DND-41 (cell line): Measurements from ENCODE around the gene TRPV6.

Experiments
- ATAC-seq: fragments of 200-7000 bp; cut with Tn5 transposase; 3 replicates; pipeline ENCODE4 v1.9.1; 2021; ENCODE audit warnings: low read depth; ENCODE audit not compliant: insufficient read depth
- DNase-seq: peaks from one replicate; pipeline ENCODE4 v3.0.0-alpha.2; 2020
- H2AFZ ChIP-seq: 2 replicates; pipeline ENCODE4 v1.6.0; 2012; ENCODE audit warnings: low read depth, low read length
- H3K27ac ChIP-seq: 2 replicates; pipeline ENCODE4 v1.5.1; 2012; ENCODE audit warnings: low read length, inconsistent platforms
- H3K27me3 ChIP-seq: fragments of 200-600 bp; sonication (generic); 2 replicates; pipeline ENCODE4 v1.6.0; 2012; ENCODE audit warnings: low read length, mild to moderate bottlenecking, inconsistent platforms; ENCODE audit not compliant: insufficient read depth, poor library complexity
- H3K36me3 ChIP-seq: 2 replicates; pipeline ENCODE4 v1.5.1; 2012; ENCODE audit warnings: low read length, inconsistent platforms; ENCODE audit not compliant: insufficient read depth
- H3K4me1 ChIP-seq: 2 replicates; pipeline ENCODE4 v1.5.1; 2012; ENCODE audit warnings: mild to moderate bottlenecking, low read length; ENCODE audit not compliant: insufficient read depth
- H3K4me2 ChIP-seq: 2 replicates; pipeline ENCODE4 v1.6.0; 2012; ENCODE audit warnings: mild to moderate bottlenecking, moderate library complexity, low read length, inconsistent platforms; ENCODE audit not compliant: insufficient read depth
- H3K4me3 ChIP-seq, 2 experiments: fragments of 200-600 bp in 1 of 2; shearing (Covaris generic) in 1 of 2; 2 replicates each; pipeline ENCODE4 v1.5.1; 2012 to 2016; ENCODE audit warnings: inconsistent platforms in 2 of 2, low read length in 2 of 2, mild to moderate bottlenecking in 2 of 2, low read depth in 1 of 2, moderate library complexity in 1 of 2
- H3K79me2 ChIP-seq: 2 replicates; pipeline ENCODE4 v1.6.0; 2012; ENCODE audit warnings: low read length, inconsistent platforms; ENCODE audit not compliant: insufficient read depth
- H3K9ac ChIP-seq: 2 replicates; pipeline ENCODE4 v1.6.0; 2012; ENCODE audit warnings: low read depth, mild to moderate bottlenecking, inconsistent platforms, low read length, moderate library complexity
- H3K9me3 ChIP-seq: 2 replicates; pipeline ENCODE4 v1.5.1; 2012; ENCODE audit warnings: low read length, moderate library complexity, mild to moderate bottlenecking, inconsistent platforms; ENCODE audit not compliant: insufficient read depth, severe bottlenecking
- H4K20me1 ChIP-seq: 2 replicates; pipeline ENCODE4 v1.6.0; 2012; ENCODE audit warnings: low read length; ENCODE audit not compliant: insufficient read depth
- CTCF ChIP-seq: IDR thresholded peaks from 2 replicates; pipeline ENCODE4 v1.5.1; 2012; ENCODE audit warnings: borderline replicate concordance, low read length, moderate library complexity, mild to moderate bottlenecking; ENCODE audit not compliant: poor library complexity, severe bottlenecking; ENCODE audit errors: extremely low read depth
- EZH2 ChIP-seq: IDR thresholded peaks from 3 replicates; pipeline ENCODE4 v1.6.1; 2012; ENCODE audit warnings: borderline replicate concordance, low read depth, mild to moderate bottlenecking, moderate library complexity, low read length, inconsistent platforms; ENCODE audit not compliant: severe bottlenecking

TRPV6 gene

GRCh38 chr7:142864980-142865747 is 20.4 kb downstream of the TRPV6 start:
- Histone ChIP-seq H3K27ac (peak overlapping the region; percentile 52; the same call in 1 of the 2 replicates), H2AFZ (no peak overlapping the region), H4K20me1 (peaks cover 7% of the 10 kb centered on the region; the same call in 1 of the 2 replicates), H3K9ac (no peak overlapping the region), H3K9me3 (no peaks in the 10 kb centered on the region), H3K27me3 (no peaks in the 10 kb centered on the region), H3K4me1 (peaks cover 3% of the 10 kb centered on the region; the same call in 1 of the 2 replicates), H3K4me3 (no peak overlapping the region), H3K4me2 (no peak overlapping the region), H3K36me3 (peaks cover 100% of the 10 kb centered on the region), H3K79me2 (peaks cover 14% of the 10 kb centered on the region)
- no peak for TF ChIP-seq EZH2
- no peak for TF ChIP-seq CTCF
- DNase-seq (no peak), ATAC-seq (no peak)

- DNase-seq (no peak), ATAC-seq (no peak)
- H4K20me1 ChIP-seq: peaks cover 8% of the 10 kb centered on the region; the same call in 1 of the 2 replicates
- H3K4me2 ChIP-seq: no peak overlapping the region
- TF ChIP-seq CTCF (no peak), EZH2 (no peak)
- H3K27me3 ChIP-seq: no peaks in the 10 kb centered on the region
- peaks cover 25% of the 10 kb centered on the region for H3K79me2 ChIP-seq
- H3K4me1 ChIP-seq: peaks cover 7% of the 10 kb centered on the region
- H2AFZ ChIP-seq: no peak overlapping the region
- no peak overlapping the region for H3K27ac ChIP-seq
- H3K36me3 ChIP-seq: peaks cover 97% of the 10 kb centered on the region
- no peak overlapping the region for H3K9ac ChIP-seq
- no peak overlapping the region for H3K4me3 ChIP-seq
- no peaks in the 10 kb centered on the region for H3K9me3 ChIP-seq
Observed at GRCh38 chr7:142863891-142864685, 21.5 kb downstream of the TRPV6 start.

GRCh38 chr7:142862786-142863400 is 22.7 kb downstream of the TRPV6 start:
- peaks cover 9% of the 10 kb centered on the region; the same call in 1 of the 2 replicates for H4K20me1 ChIP-seq
- H3K27me3 ChIP-seq: no peaks in the 10 kb centered on the region
- peaks cover 35% of the 10 kb centered on the region for H3K79me2 ChIP-seq
- DNase-seq: no peak
- TF ChIP-seq EZH2: no peak
- TF ChIP-seq CTCF: no peak
- H3K9ac ChIP-seq: no peak overlapping the region
- H3K4me2 ChIP-seq: no peak overlapping the region
- no peak for ATAC-seq
- no peak overlapping the region for H3K27ac ChIP-seq
- H3K4me1 ChIP-seq: peaks cover 17% of the 10 kb centered on the region
- H3K4me3 ChIP-seq: no peak overlapping the region
- H2AFZ ChIP-seq: no peak overlapping the region
- no peaks in the 10 kb centered on the region for H3K9me3 ChIP-seq
- peaks cover 90% of the 10 kb centered on the region for H3K36me3 ChIP-seq
